SK-N-SH (cell line): ENCODE results near the gene PRIM1.

Experiments
- CTCF ChIP-seq: fragments of 200-600 bp; sonication (generic); IDR thresholded peaks from 2 replicates; pipeline ENCODE4 v1.6.1; 2017; ENCODE audit warnings: antibody characterized with exemption, mild to moderate bottlenecking, moderate library complexity
- EZH2phosphoT487 ChIP-seq: fragments of 200-600 bp; sonication (generic); IDR thresholded peaks from 2 replicates; pipeline ENCODE4 v1.6.1; 2017; ENCODE audit warnings: low read depth, mixed run types, mild to moderate bottlenecking, antibody characterized with exemption, moderate library complexity, borderline replicate concordance
- FOSL2 ChIP-seq: IDR thresholded peaks from 2 replicates; pipeline ENCODE4 v1.4.0; 2012; ENCODE audit warnings: low read depth, mild to moderate bottlenecking, moderate library complexity, borderline replicate concordance
- GABPA ChIP-seq: IDR thresholded peaks from 2 replicates; pipeline ENCODE4 v1.4.0; 2012; ENCODE audit warnings: low read depth, mild to moderate bottlenecking
- GATA2 ChIP-seq: sonication (generic); formaldehyde crosslinking; IDR thresholded peaks from 2 replicates; pipeline ENCODE4 v1.5.0; 2020; ENCODE audit warnings: mild to moderate bottlenecking, missing genetic modification reagents
- JUND ChIP-seq: IDR thresholded peaks from 2 replicates; pipeline ENCODE4 v1.4.0; 2012
- MAX ChIP-seq: IDR thresholded peaks from 2 replicates; pipeline ENCODE4 v1.4.0; 2012; ENCODE audit warnings: low read depth
- NFIC ChIP-seq: IDR thresholded peaks from 2 replicates; pipeline ENCODE4 v1.4.0; 2012; ENCODE audit warnings: borderline replicate concordance
- POLR2AphosphoS5 ChIP-seq: IDR thresholded peaks from 2 replicates; pipeline ENCODE4 v1.6.1; 2012; ENCODE audit warnings: low read depth, low read length
- REST ChIP-seq: IDR thresholded peaks from 2 replicates; pipeline ENCODE4 v1.6.1; 2012; ENCODE audit warnings: mild to moderate bottlenecking, low read depth, low read length, moderate library complexity
- SMC3 ChIP-seq: IDR thresholded peaks from 2 replicates; pipeline ENCODE4 v1.6.1; 2012; ENCODE audit warnings: low read depth, low read length, improper control_type of control experiment
- TCF12 ChIP-seq: IDR thresholded peaks from 2 replicates; pipeline ENCODE4 v1.4.0; 2012
- TEAD4 ChIP-seq: IDR thresholded peaks from 2 replicates; pipeline ENCODE4 v1.4.0; 2012; ENCODE audit warnings: mild to moderate bottlenecking, borderline replicate concordance; ENCODE audit not compliant: insufficient read depth
- TF ChIP-seq, protein P1 (sequence below): IDR thresholded peaks from 2 replicates; pipeline ENCODE4; 2012

DNA sequence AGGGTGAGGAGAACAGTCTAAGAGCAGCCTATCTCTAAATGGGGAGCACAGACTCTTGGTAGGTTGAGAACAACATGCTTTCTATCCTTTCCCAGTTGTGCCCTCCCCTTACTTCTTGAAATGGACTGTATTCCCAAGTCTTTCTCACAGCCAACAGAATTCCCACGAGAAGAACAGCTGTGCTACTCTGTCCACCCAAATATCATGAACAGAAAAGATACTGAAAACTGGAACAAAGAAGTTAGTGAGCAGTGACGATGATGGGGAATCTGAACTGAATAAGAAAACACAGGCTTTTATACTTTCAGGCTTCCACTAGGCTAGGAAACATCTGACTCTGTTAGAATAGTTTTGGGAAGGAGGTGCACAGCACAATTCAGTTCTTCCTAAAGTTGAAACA, 30.4 kb downstream of the PRIM1 start:
- TF ChIP-seq GATA2 (no peak), JUND (no peak), TEAD4 (no peak), NFIC (no peak), GABPA (no peak), REST (no peak), CTCF (no peak), SMC3 (no peak), POLR2AphosphoS5 (no peak), TCF12 (no peak), MAX (no peak), FOSL2 (no peak), EZH2phosphoT487 (no peak)
- TF ChIP-seq, protein P1, sequence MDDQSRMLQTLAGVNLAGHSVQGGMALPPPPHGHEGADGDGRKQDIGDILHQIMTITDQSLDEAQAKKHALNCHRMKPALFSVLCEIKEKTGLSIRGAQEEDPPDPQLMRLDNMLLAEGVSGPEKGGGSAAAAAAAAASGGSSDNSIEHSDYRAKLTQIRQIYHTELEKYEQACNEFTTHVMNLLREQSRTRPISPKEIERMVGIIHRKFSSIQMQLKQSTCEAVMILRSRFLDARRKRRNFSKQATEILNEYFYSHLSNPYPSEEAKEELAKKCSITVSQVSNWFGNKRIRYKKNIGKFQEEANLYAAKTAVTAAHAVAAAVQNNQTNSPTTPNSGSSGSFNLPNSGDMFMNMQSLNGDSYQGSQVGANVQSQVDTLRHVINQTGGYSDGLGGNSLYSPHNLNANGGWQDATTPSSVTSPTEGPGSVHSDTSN = no peak
